SK-N-SH (cell line): Measurements from ENCODE around the gene PLEKHG1.

Source experiments
- CTCF ChIP-seq: fragments of 200-600 bp; sonication (generic); IDR thresholded peaks from 2 replicates; pipeline ENCODE4 v1.6.1; 2017; ENCODE audit warnings: antibody characterized with exemption, mild to moderate bottlenecking, moderate library complexity
- POLR2AphosphoS5 ChIP-seq: IDR thresholded peaks from 2 replicates; pipeline ENCODE4 v1.6.1; 2012; ENCODE audit warnings: low read depth, low read length
- SMC3 ChIP-seq: IDR thresholded peaks from 2 replicates; pipeline ENCODE4 v1.6.1; 2012; ENCODE audit warnings: low read depth, low read length, improper control_type of control experiment
- TAF1 ChIP-seq: IDR thresholded peaks from 2 replicates; pipeline ENCODE4 v1.6.1; 2012; ENCODE audit warnings: low read depth, mild to moderate bottlenecking, low read length, moderate library complexity, borderline replicate concordance
- USF2 ChIP-seq: fragments of 150-350 bp; IDR thresholded peaks from 2 replicates; pipeline ENCODE4 v1.6.1; 2017; ENCODE audit warnings: antibody characterized with exemption, low read length, low read depth, borderline replicate concordance

DNA sequence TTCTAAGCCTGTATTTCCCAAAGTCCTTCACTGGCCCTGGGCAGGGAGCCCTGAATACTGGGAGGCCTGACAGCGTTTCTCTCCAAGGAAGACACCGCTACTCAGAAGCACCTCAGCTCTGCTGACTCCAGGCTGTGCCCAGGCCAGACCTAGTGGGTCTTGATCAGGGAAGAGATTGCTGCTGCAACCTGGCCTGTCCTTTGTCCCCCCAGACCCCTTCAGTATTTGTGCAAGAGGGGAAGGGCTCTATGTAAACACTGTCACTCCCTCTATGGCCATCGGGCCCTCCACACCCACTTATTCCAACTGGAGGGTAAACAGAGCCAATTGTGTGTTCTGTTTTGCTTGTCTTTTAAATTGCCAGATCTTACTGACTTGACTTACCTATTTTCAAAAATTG lies 20.6 kb downstream of the PLEKHG1 start:
- TF ChIP-seq CTCF (no peak), USF2 (no peak), POLR2AphosphoS5 (no peak), TAF1 (no peak), SMC3 (no peak)
